Measurements from ENCODE around the gene DDX42.

- no peak for TF ChIP-seq ZC3H11A (IDR thresholded peaks at IDR 0.05)
- TF ChIP-seq FOSL2 (IDR thresholded peaks at IDR 0.05) = no peak
- no peak for TF ChIP-seq FOSL2 (CRISPR knock-in tag; IDR thresholded peaks at IDR 0.05)
- TF ChIP-seq CBX2 (IDR thresholded peaks at IDR 0.05; ENCODE audit: borderline replicate concordance, low read depth) = no peak
- no peak for TF ChIP-seq CTCF (IDR thresholded peaks at IDR 0.05)
- TF ChIP-seq POLR2A (IDR thresholded peaks at IDR 0.05; ENCODE audit: low read length) = no peak
- no peak for TF ChIP-seq PBX3 (IDR thresholded peaks at IDR 0.05)
- TF ChIP-seq NR3C1 (IDR thresholded peaks at IDR 0.05) = no peak
- TF ChIP-seq KDM1A (IDR thresholded peaks at IDR 0.05; ENCODE audit: low read depth) = no peak
Observed at GRCh38 chr17:63830278-63830677, 56.3 kb downstream of the DDX42 start.
